ENCODE results near the gene TMEM62.

Gene TMEM62
- total RNA-seq: 10.5 to 12.8 reads per million in 2 donors

GRCh38 chr15:43133430-43134156, at the start of gene TMEM62:
TSS of gene TMEM62 (plus strand) at chr15:43133586. CDS start at chr15:43133803, 217 bp downstream.
- DNase-seq: peak; percentile 10 to 77 (median 26)

GRCh38 chr15:43085921-43086320, 47.5 kb upstream of the TMEM62 start:
- no peak for DNase-seq

DNA sequence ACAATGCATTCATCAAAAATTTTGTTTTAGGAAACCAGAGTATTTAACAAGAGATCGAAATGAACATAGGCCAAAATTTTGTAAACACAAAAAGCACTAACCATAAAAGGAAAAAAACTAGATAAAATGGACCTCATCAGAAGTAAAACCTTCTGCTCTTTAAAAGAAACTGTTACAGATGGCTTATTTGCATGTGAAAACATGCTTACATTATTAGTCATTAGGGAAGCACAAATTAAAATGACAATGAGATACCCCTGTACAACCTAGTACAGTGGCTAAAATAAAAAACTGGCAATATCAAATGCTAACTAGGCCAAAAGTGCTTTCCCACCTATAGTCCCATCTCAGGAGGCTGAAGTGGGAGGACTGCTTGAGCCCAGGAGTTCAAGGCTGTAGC, 46.8 kb upstream of the TMEM62 start:
- no peak for DNase-seq

DNA sequence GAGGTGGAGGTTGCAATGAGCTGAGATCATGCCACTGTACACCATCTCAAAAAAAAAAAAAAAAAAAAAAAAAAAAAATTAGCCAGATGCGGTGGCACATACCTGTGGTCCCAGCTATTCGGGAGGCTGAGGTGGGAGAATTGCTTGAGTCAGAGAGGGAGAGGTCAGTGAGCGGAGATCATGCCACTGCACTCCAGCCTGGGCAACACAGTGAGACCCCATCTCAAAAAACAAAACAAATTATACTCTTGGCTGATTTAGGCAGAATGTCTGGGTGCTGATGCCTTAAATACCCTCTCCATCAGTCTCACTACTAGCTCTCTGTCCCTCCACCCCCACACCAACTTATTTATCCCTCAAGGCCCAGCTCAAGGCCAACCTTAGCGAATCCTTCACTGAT, 41.5 kb upstream of the TMEM62 start:
- DNase-seq: no peak

DNA sequence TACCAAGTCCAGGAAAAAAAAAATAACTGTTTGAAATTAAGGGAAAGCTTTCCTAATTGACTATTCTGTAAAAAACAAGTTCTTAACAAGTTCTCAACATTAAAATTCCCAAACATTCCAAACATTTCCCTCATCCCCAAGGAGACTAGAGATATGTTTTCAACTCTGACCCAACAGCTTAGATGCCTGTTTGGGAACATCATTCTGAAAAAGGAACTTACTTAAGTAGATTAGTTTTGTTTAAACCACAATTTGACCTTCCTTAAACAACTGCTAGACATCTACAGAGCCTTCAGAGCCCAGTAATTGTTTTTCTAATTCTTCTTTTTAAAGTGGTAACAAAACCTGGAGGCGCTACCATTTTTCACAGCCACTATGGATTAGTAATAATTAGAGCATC, 40.4 kb upstream of the TMEM62 start:
- DNase-seq: no peak

GRCh38 chr15:43094416-43095030, 38.9 kb upstream of the TMEM62 start:
- DNase-seq: no peak

DNA sequence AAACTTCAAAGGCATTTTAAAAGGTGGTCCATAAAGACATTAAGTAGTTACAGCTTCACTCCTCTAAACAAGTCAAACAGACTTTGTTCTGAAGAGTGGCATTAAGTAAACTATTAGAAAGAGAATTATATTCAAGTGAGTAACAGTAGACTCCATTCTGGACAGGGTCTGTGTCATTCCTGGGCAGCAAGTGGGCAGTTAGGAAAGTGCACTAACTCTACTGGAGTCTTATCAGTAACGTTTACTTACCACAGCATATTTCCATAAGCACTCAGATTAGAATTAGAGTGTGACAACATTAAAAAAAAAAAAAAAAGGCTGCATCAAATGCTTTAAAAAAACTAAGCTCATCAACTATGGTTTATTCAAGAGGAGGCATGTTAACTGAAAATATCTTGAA, 38.1 kb upstream of the TMEM62 start:
- no peak for DNase-seq

GRCh38 chr15:43095708-43096347, 37.6 kb upstream of the TMEM62 start:
- DNase-seq: no peak

DNA sequence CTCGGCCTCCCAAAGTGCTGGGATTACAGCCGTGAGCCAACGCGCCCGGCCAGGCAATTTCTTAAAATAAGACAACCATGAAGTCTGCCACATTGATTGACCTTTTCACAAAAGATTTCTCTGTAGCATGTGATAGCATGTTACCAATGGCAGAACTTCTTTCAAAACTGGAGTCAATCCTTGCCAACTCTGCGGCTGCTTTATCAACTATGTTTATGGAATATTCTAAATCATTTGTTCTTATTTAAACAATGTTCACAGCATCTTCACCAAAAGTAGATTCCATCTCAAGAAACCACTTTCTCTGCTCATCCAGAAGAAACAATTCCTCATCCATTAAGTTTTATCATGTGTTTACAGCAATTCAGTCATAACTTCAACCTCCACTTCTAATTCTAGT, 37.0 kb upstream of the TMEM62 start:
- no peak for DNase-seq

DNA sequence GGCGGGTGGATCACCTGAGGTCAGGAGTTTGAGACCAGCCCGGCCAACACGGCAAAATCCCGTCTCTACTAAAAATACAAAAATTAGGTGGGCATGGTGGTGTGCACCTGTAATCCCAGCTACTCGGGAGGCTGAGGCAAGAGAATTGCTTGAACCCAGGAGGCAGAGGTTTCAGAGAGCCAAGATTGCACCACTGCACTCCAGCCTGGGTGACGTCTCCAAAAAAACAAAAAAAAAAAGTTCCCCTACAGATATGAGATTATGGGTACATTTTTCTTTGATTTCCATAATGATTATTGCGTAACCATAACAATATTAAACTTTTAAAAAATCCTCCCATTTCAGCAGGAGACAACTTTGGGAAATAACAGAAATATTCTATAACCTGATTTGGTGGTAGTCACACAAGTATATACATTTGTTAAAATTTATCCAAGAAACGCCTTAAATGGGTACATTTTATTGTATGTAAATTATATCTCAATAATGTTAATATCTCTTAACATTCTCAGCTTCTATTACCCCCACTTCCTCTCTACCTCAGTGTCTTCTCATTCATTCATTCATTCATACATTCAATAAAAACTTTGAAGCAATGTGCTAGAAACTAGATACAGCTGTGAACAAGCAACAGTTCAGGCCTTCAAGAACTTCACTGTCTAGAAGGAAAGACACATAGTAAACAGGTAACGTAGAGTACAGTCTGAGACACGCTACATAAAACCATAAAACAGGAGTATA, 34.1 kb upstream of the TMEM62 start:
- no peak for DNase-seq

DNA sequence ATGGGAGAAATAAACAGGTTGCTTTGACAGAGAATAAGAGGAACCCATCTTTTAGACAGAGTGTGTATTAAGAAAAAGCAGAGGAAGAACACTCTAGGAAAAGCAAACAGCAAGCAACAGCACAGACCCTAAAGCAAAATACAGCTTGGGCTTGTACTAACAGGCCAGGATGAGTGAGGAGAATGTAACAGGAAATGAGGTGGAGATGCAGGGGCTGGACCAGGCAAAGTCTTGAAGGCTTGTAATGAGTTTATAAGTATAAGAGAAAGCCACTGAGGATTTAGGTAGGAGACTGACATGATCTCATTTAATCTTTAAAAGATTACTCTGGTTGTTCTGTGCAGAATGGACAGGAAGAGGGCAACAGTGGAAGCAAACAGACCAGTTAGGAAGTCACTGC, 32.4 kb upstream of the TMEM62 start:
- DNase-seq: no peak

GRCh38 chr15:43102187-43102586, 31.2 kb upstream of the TMEM62 start:
- DNase-seq: no peak

DNA sequence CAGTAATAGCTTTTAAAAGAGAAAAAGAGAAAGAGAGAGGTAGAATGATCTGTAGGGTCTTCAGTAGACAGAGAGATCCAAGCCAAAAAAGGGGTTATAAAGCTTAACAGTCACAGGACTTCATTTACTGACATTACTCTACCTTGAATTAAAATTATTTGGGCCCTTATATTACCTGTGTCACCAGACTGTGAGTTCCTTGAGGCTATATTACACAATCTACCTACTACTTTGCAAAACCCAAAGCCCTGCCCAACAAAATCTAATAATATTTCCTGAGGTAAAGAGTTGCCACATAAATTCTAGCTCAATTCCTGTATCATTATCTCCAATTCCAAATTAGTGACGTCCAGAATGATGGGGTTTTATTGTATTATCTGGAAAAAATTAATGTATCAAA, 29.5 kb upstream of the TMEM62 start:
- DNase-seq: no peak

GRCh38 chr15:43104426-43104825, 29.0 kb upstream of the TMEM62 start:
- no peak for DNase-seq

DNA sequence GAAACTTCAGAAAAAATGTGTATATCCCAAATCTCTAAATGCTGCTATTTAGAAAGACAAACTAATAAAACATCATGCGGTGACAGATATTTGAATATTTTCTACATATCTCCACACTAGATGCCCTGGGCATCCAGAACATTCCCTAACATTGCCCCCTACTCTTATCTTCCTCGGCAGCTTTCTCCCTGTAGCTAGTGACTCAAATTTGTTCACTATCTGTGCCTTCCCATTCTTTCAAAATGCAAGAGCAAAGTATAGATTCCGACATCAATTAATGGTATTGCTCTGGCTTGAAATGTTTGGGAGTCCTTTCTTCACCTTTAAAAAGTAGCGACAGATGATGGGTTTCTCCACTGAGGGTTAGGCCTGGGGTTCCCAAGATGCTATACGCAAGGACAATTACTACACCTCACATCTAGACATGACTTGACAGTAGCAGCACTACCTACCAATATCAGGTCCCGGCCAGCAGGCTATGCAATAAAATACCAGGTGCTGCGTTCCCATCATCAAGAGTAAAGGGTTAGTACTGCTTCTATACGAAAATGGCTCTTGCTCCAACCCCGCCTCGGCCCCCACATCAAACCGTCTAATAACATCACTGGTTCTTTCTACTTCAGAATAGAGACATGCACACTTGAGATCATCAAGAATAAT, 28.2 kb upstream of the TMEM62 start:
- DNase-seq: peak in 1 of 5 experiments; percentile 61

- DNase-seq: peak; percentile 70 to 99 (median 83)
Observed at GRCh38 chr15:43105778-43106485, 27.5 kb upstream of the TMEM62 start, which contains the start of gene UBR1. TSS of gene UBR1 (minus strand) at chr15:43106038. CDS start at chr15:43106022, 16 bp downstream.

DNA sequence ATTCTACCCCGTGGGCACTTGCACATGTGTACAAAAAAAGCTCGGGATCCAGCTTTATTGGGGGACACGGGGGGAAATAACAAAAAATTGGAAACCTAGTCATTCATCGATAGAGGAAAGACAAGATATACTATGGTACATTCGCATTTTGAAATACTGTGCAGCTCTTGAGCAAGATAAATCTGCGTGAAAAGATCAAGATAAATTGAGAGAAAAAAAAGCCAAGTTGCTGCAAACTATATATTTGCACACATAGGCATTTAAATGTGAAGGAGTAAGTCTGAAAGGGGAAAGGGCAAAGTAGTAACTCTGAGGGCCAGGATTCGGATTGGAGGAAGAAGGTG, 26.9 kb upstream of the TMEM62 start:
- DNase-seq: no peak

DNA sequence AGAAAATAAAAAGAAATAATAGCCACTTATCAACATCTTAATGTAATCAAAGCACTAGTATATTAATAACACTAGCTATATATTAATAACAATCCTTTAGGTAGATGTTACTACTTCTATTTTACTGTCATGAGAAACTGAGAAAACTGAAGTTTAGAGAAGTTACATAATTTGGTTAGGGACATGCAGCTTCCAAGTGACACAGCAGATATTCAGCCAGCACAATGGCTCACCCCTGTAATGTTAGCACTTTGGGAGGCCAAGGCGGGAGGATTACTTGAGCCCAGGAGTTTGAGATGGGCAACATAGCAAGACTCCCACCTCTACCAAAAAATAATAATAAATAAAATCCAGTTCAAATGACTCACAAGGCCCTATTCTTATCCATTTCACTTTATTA, 25.6 kb upstream of the TMEM62 start:
- no peak for DNase-seq

DNA sequence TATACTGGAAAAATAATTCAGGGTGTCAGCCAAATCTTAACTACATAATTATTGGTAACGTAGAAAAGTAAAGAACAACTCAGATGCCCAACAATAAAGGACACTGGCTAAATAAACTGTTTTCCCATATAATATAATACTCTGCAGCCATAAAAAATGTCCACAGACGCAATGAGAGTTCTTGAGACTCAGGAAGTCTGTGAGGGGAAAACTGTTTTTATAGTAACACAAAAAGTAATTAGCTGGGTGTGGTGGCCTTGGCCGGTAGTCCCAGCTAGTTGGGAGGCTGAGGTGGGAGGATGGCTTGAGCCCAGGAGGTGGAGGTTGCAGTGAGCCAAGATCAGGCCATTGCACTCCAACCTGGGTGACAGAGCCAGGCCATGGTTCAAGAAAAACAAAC, 22.0 kb upstream of the TMEM62 start:
- DNase-seq: no peak

- no peak for DNase-seq
Observed at GRCh38 chr15:43118286-43118685, 15.1 kb upstream of the TMEM62 start.

GRCh38 chr15:43118829-43119228, 14.6 kb upstream of the TMEM62 start:
- no peak for DNase-seq

GRCh38 chr15:43121863-43122262, 11.5 kb upstream of the TMEM62 start:
- DNase-seq: no peak

Data from T-helper 2 cell (primary cell).